Smooth muscle cell of the brain vasculature (primary cell): ENCODE measurements around the gene SPTLC3.
"Not testable (repeated sequence)": the region's sequence is repeated elsewhere in the genome, so short reads cannot be mapped to it uniquely, and the experiment has no call there.

Experiments
- DNase-seq: peaks from one replicate; pipeline ENCODE4 v3.0.0-alpha.2; 2012; ENCODE audit warnings: low read depth, low spot score

Gene SPTLC3

GRCh38 chr20:13008761-13009681, at the start of gene SPTLC3:
Gene SPTLC3, plus strand, starts transcription at chr20:13008972. Its CDS starts 296 bp downstream, at chr20:13009268.
- no peak for DNase-seq

- DNase-seq: no peak
Measured at GRCh38 chr20:12961725-12962124, 47.0 kb upstream of the SPTLC3 start.

- DNase-seq: no peak
Measured at GRCh38 chr20:12962895-12963294, 45.9 kb upstream of the SPTLC3 start.

GRCh38 chr20:12963416-12963815, 45.4 kb upstream of the SPTLC3 start:
- DNase-seq: no peak

GRCh38 chr20:12965212-12965869, 43.4 kb upstream of the SPTLC3 start:
- no peak for DNase-seq

GRCh38 chr20:12965870-12966251, 42.9 kb upstream of the SPTLC3 start:
- no peak for DNase-seq

- peak; percentile 28 for DNase-seq
Measured at GRCh38 chr20:12966468-12967085, 42.2 kb upstream of the SPTLC3 start.

- no peak for DNase-seq
Measured at GRCh38 chr20:12967932-12968331, 40.8 kb upstream of the SPTLC3 start.

- no peak for DNase-seq
Measured at GRCh38 chr20:12968472-12968871, 40.3 kb upstream of the SPTLC3 start.

- DNase-seq: no peak
Measured at GRCh38 chr20:12969071-12969669, 39.6 kb upstream of the SPTLC3 start.

- DNase-seq: peak; percentile 32
Measured at GRCh38 chr20:12970372-12970821, 38.4 kb upstream of the SPTLC3 start.

GRCh38 chr20:12975833-12976608, 32.8 kb upstream of the SPTLC3 start:
- DNase-seq: no peak

- DNase-seq: no peak
Measured at GRCh38 chr20:12976720-12977309, 32.0 kb upstream of the SPTLC3 start.

GRCh38 chr20:12977328-12978125, 31.2 kb upstream of the SPTLC3 start:
- no peak for DNase-seq

GRCh38 chr20:12978126-12978394, 30.7 kb upstream of the SPTLC3 start:
- DNase-seq: no peak

- no peak for DNase-seq
Measured at GRCh38 chr20:12978613-12979495, 29.9 kb upstream of the SPTLC3 start.

GRCh38 chr20:12979713-12980112, 29.1 kb upstream of the SPTLC3 start:
- DNase-seq: not testable (repeated sequence)

- no peak for DNase-seq
Measured at GRCh38 chr20:12982098-12982497, 26.7 kb upstream of the SPTLC3 start.

GRCh38 chr20:12984069-12984765, 24.6 kb upstream of the SPTLC3 start:
- no peak for DNase-seq
